ENCODE measurements around the gene FLNB. TPM values are rescaled to one million over a fixed set of nuclear protein-coding genes. Genes with fewer than 3 reads are reported as not detected.

FLNB gene
- total RNA-seq, 1 donor from 2014 or later: 303 TPM

GRCh38 chr3:58106061-58106460, 97.8 kb downstream of the FLNB start:
- no peak for DNase-seq (ENCODE audit: low spot score)

- no peak for DNase-seq (ENCODE audit: low spot score)
Measured at GRCh38 chr3:58106640-58107039, 98.4 kb downstream of the FLNB start.

GRCh38 chr3:58107597-58107996, 99.4 kb downstream of the FLNB start:
- DNase-seq (ENCODE audit: low spot score): no peak

- no peak for DNase-seq (ENCODE audit: low spot score)
Measured at GRCh38 chr3:58109752-58110151, 101.5 kb downstream of the FLNB start.

GRCh38 chr3:58111513-58112184, 103.4 kb downstream of the FLNB start:
- DNase-seq (ENCODE audit: low spot score): peak; percentile 88

GRCh38 chr3:58112185-58112535, 103.9 kb downstream of the FLNB start:
- DNase-seq (ENCODE audit: low spot score): no peak

- no peak for DNase-seq (ENCODE audit: low spot score)
Measured at GRCh38 chr3:58115175-58115574, 107.0 kb downstream of the FLNB start.

GRCh38 chr3:58116161-58116955, 108.1 kb downstream of the FLNB start:
- DNase-seq (ENCODE audit: low spot score): no peak

- DNase-seq (ENCODE audit: low spot score): no peak
Measured at GRCh38 chr3:58116985-58117384, 108.8 kb downstream of the FLNB start.

- peak; percentile 56 for DNase-seq (ENCODE audit: low spot score)
Measured at GRCh38 chr3:58117561-58118181, 109.4 kb downstream of the FLNB start.

- DNase-seq (ENCODE audit: low spot score): no peak
Measured at GRCh38 chr3:58119186-58119585, 111.0 kb downstream of the FLNB start.

GRCh38 chr3:58120075-58120812, 112.0 kb downstream of the FLNB start:
- DNase-seq (ENCODE audit: low spot score): no peak

- no peak for DNase-seq (ENCODE audit: low spot score)
Measured at GRCh38 chr3:58121183-58121582, 113.0 kb downstream of the FLNB start.

- DNase-seq (ENCODE audit: low spot score): no peak
Measured at GRCh38 chr3:58122936-58123700, 114.9 kb downstream of the FLNB start.

- no peak for DNase-seq (ENCODE audit: low spot score)
Measured at GRCh38 chr3:58124387-58124786, 116.2 kb downstream of the FLNB start.

- no peak for DNase-seq (ENCODE audit: low spot score)
Measured at GRCh38 chr3:58129041-58129770, 121.0 kb downstream of the FLNB start.

GRCh38 chr3:58130591-58130990, 122.4 kb downstream of the FLNB start:
- DNase-seq (ENCODE audit: low spot score): no peak

GRCh38 chr3:58131101-58131825, 123.0 kb downstream of the FLNB start:
- no peak for DNase-seq (ENCODE audit: low spot score)

- DNase-seq (ENCODE audit: low spot score): no peak
Measured at GRCh38 chr3:58132850-58133249, 124.6 kb downstream of the FLNB start.

- no peak for DNase-seq (ENCODE audit: low spot score)
Measured at GRCh38 chr3:58134468-58134867, 126.2 kb downstream of the FLNB start.

All from ureter (tissue), 1 donor.